ENCODE measurements around the gene PLBD2. TPM values are rescaled to one million over a fixed set of nuclear protein-coding genes. Genes with fewer than 3 reads are reported as not detected.

The PLBD2 gene
- total RNA-seq, 2 experiments from 2014 or later, result 11.1 to 12.0 TPM

- Mint-ChIP-seq H3K9me3 (ENCODE audit: insufficient read depth) (no peaks in the 10 kb centered on the region), H3K27ac (no peak overlapping the region), H3K4me1 (ENCODE audit: low read depth) (peaks cover 18% of the 10 kb centered on the region), H3K4me3 (no peak overlapping the region), H3K36me3 (ENCODE audit: low read depth) (no peaks in the 10 kb centered on the region), H3K27me3 (ENCODE audit: low read depth) (no peaks in the 10 kb centered on the region)
- CTCF ChIA-PET, result interaction anchor here (1.6 kb wide), 1 partner anchor 369 kb away, joined by 3 read pairs; no protein-coding TSS in a partner anchor
- POLR2A ChIA-PET, result no interaction called here
- DNase-seq, result no peak
- ATAC-seq, result no peak
Observed at GRCh38 chr12:113361574-113362370, 3.4 kb downstream of the PLBD2 start.

GRCh38 chr12:113364698-113365097 lies 6.3 kb downstream of the PLBD2 start:
- CTCF ChIA-PET, result no interaction called here
- H3K27me3 Mint-ChIP-seq (ENCODE audit: low read depth), result no peaks in the 10 kb centered on the region
- POLR2A ChIA-PET, result no interaction called here
- peaks cover 10% of the 10 kb centered on the region for H3K4me1 Mint-ChIP-seq (ENCODE audit: low read depth)
- H3K27ac Mint-ChIP-seq, result no peak overlapping the region
- no peaks in the 10 kb centered on the region for H3K9me3 Mint-ChIP-seq (ENCODE audit: insufficient read depth)
- ATAC-seq, result no peak
- no peaks in the 10 kb centered on the region for H3K36me3 Mint-ChIP-seq (ENCODE audit: low read depth)
- DNase-seq, result no peak
- no peak overlapping the region for H3K4me3 Mint-ChIP-seq

- no peaks in the 10 kb centered on the region for H3K9me3 Mint-ChIP-seq (ENCODE audit: insufficient read depth)
- peaks cover 8% of the 10 kb centered on the region for H3K4me1 Mint-ChIP-seq (ENCODE audit: low read depth)
- H3K4me3 Mint-ChIP-seq, result no peak overlapping the region
- H3K27ac Mint-ChIP-seq, result no peak overlapping the region
- DNase-seq (no peak), ATAC-seq (no peak)
- ChIA-PET CTCF (no interaction called here), POLR2A (no interaction called here)
- no peaks in the 10 kb centered on the region for H3K27me3 Mint-ChIP-seq (ENCODE audit: low read depth)
- H3K36me3 Mint-ChIP-seq (ENCODE audit: low read depth), result no peaks in the 10 kb centered on the region
Observed at GRCh38 chr12:113365639-113366395, 7.4 kb downstream of the PLBD2 start.

DNA sequence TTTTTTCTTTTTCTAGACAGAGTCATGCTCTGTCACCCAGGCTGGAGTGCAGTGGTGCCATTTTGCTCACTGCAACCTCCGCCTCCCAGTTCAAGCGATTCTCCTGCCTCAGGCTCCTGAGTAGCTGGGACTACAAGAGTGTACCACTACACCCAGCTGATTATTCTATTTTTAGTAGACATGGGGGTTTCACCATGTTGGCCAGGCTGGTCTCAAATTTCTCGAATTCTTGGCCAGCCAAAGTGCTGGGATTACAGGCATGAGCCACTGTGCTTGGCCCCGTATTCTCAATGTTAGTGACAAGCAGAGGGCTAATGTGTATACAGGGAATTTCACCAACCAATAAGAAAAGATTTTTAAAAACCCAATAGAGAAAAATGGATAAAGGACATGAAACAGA lies 8.4 kb downstream of the PLBD2 start:
- DNase-seq (no peak), ATAC-seq (no peak)
- H3K4me1 Mint-ChIP-seq (ENCODE audit: low read depth), result peaks cover 7% of the 10 kb centered on the region
- H3K36me3 Mint-ChIP-seq (ENCODE audit: low read depth), result no peaks in the 10 kb centered on the region
- H3K27ac Mint-ChIP-seq, result no peak overlapping the region
- no peaks in the 10 kb centered on the region for H3K9me3 Mint-ChIP-seq (ENCODE audit: insufficient read depth)
- ChIA-PET POLR2A (no interaction called here), CTCF (no interaction called here)
- H3K4me3 Mint-ChIP-seq, result no peak overlapping the region
- H3K27me3 Mint-ChIP-seq (ENCODE audit: low read depth), result no peaks in the 10 kb centered on the region

DNA sequence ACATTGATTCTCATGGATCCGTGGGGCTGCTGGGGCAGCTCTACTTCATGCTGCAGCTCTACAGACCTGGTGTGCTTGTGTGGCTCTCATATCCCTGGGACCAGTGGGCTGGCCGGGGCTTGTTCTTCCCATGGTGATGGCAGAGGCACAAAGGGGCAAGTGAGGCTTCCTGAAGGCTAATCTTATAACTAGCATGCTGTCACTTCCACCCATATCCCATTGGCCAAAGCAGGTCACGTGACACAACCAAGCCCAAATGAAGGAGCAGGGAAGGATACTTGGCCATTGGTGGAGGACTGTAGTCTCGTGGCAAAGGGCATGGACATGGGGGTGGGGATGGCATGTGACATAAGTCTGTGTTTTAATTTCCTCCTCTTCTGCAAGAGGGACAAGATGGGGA lies 9.9 kb downstream of the PLBD2 start:
- H3K27ac Mint-ChIP-seq, result no peak overlapping the region
- no peaks in the 10 kb centered on the region for H3K27me3 Mint-ChIP-seq (ENCODE audit: low read depth)
- no peak for DNase-seq
- peaks cover 5% of the 10 kb centered on the region for H3K4me1 Mint-ChIP-seq (ENCODE audit: low read depth)
- no peak overlapping the region for H3K4me3 Mint-ChIP-seq
- CTCF ChIA-PET, result no interaction called here
- no peaks in the 10 kb centered on the region for H3K9me3 Mint-ChIP-seq (ENCODE audit: insufficient read depth)
- no peak for ATAC-seq
- H3K36me3 Mint-ChIP-seq (ENCODE audit: low read depth), result no peaks in the 10 kb centered on the region
- POLR2A ChIA-PET, result no interaction called here

DNA sequence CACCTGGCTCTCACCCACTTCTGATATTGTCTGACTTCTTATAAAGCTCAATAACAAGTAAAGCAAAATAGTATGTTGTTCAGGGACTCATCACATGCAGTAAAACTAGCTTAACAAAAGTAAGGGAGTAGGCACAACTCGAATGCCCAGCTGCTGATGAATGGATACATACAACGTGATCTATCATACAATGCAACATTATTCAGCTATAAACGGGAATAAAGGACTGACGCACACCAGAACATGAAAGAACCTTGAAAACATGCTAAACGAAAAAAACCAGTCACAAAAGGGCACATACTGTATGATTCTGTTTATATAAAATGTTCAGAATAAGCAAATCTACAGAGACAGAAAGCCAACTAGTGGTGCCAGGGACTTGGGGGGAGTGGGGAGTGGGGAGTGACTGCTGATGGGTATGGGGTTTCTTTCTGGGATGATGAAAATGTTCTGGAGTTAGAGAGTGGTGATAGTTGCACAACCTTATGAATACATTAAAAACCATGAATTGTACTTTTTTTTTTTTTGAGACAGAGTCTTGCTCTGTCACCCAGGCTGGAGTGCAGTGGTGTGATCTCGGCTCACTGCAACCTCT lies 11.1 kb downstream of the PLBD2 start:
- POLR2A ChIA-PET, result no interaction called here
- Mint-ChIP-seq H3K9me3 (ENCODE audit: insufficient read depth) (no peaks in the 10 kb centered on the region), H3K27me3 (ENCODE audit: low read depth) (no peaks in the 10 kb centered on the region), H3K4me3 (no peak overlapping the region), H3K36me3 (ENCODE audit: low read depth) (no peaks in the 10 kb centered on the region), H3K27ac (no peak overlapping the region), H3K4me1 (ENCODE audit: low read depth) (peaks cover 5% of the 10 kb centered on the region)
- CTCF ChIA-PET, result no interaction called here
- ATAC-seq, result no peak
- DNase-seq, result no peak

GRCh38 chr12:113370923-113371682 lies 12.7 kb downstream of the PLBD2 start:
- POLR2A ChIA-PET, result no interaction called here
- peaks cover 5% of the 10 kb centered on the region for H3K4me1 Mint-ChIP-seq (ENCODE audit: low read depth)
- CTCF ChIA-PET, result no interaction called here
- H3K27me3 Mint-ChIP-seq (ENCODE audit: low read depth), result no peaks in the 10 kb centered on the region
- no peak for DNase-seq
- H3K36me3 Mint-ChIP-seq (ENCODE audit: low read depth), result peaks cover 2% of the 10 kb centered on the region
- no peak for ATAC-seq
- no peak overlapping the region for H3K27ac Mint-ChIP-seq
- H3K9me3 Mint-ChIP-seq (ENCODE audit: insufficient read depth), result no peaks in the 10 kb centered on the region
- no peak overlapping the region for H3K4me3 Mint-ChIP-seq

GRCh38 chr12:113371808-113372207 lies 13.4 kb downstream of the PLBD2 start:
- H3K27me3 Mint-ChIP-seq (ENCODE audit: low read depth), result no peaks in the 10 kb centered on the region
- no peak for ATAC-seq
- H3K4me1 Mint-ChIP-seq (ENCODE audit: low read depth), result peaks cover 5% of the 10 kb centered on the region
- peaks cover 2% of the 10 kb centered on the region for H3K36me3 Mint-ChIP-seq (ENCODE audit: low read depth)
- DNase-seq, result no peak
- no peak overlapping the region for H3K27ac Mint-ChIP-seq
- ChIA-PET POLR2A (no interaction called here), CTCF (no interaction called here)
- no peak overlapping the region for H3K4me3 Mint-ChIP-seq
- no peaks in the 10 kb centered on the region for H3K9me3 Mint-ChIP-seq (ENCODE audit: insufficient read depth)

GRCh38 chr12:113372371-113372770 lies 14.0 kb downstream of the PLBD2 start:
- Mint-ChIP-seq H3K4me1 (ENCODE audit: low read depth) (peaks cover 5% of the 10 kb centered on the region), H3K27me3 (ENCODE audit: low read depth) (no peaks in the 10 kb centered on the region), H3K36me3 (ENCODE audit: low read depth) (peaks cover 7% of the 10 kb centered on the region), H3K4me3 (no peak overlapping the region), H3K27ac (no peak overlapping the region), H3K9me3 (ENCODE audit: insufficient read depth) (no peaks in the 10 kb centered on the region)
- ChIA-PET CTCF (no interaction called here), POLR2A (no interaction called here)
- ATAC-seq (no peak), DNase-seq (no peak)

DNA sequence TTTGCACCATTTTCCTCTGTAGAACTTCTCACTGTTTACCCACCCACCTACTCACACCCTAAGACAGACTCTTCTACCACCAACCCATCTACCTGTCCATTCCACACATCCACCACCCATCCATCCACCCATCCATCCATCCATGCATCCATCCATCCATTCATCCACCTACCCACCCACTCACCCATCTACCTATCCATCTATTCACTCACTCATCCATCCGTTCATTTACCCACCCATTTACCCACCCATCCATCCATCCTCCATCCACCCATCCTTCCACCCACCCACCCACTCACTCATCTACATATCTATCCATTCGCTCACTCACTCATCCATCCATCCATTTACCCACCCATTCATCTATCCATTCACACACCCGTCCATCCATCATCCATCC lies 15.1 kb downstream of the PLBD2 start:
- Mint-ChIP-seq H3K27ac (no peak overlapping the region), H3K9me3 (ENCODE audit: insufficient read depth) (no peaks in the 10 kb centered on the region), H3K36me3 (ENCODE audit: low read depth) (peaks cover 7% of the 10 kb centered on the region), H3K27me3 (ENCODE audit: low read depth) (no peaks in the 10 kb centered on the region), H3K4me3 (no peak overlapping the region), H3K4me1 (ENCODE audit: low read depth) (peaks cover 5% of the 10 kb centered on the region)
- DNase-seq (no peak), ATAC-seq (no peak)
- CTCF ChIA-PET, result no interaction called here
- POLR2A ChIA-PET, result no interaction called here

GRCh38 chr12:113373969-113374368 lies 15.6 kb downstream of the PLBD2 start:
- ChIA-PET POLR2A (no interaction called here), CTCF (no interaction called here)
- peaks cover 7% of the 10 kb centered on the region for H3K36me3 Mint-ChIP-seq (ENCODE audit: low read depth)
- no peak for ATAC-seq
- H3K27me3 Mint-ChIP-seq (ENCODE audit: low read depth), result no peaks in the 10 kb centered on the region
- no peak overlapping the region for H3K4me3 Mint-ChIP-seq
- no peak overlapping the region for H3K27ac Mint-ChIP-seq
- peaks cover 5% of the 10 kb centered on the region for H3K4me1 Mint-ChIP-seq (ENCODE audit: low read depth)
- no peaks in the 10 kb centered on the region for H3K9me3 Mint-ChIP-seq (ENCODE audit: insufficient read depth)
- DNase-seq, result no peak

All from activated CD8-positive, alpha-beta T cell treated with anti-CD3 and anti-CD28 coated beads, Interleukin-2, amount 10 ng/mL, durations not matched to agents 7 days and 5 days (primary cell).